ENCODE data around the gene E2F1.

DNA sequence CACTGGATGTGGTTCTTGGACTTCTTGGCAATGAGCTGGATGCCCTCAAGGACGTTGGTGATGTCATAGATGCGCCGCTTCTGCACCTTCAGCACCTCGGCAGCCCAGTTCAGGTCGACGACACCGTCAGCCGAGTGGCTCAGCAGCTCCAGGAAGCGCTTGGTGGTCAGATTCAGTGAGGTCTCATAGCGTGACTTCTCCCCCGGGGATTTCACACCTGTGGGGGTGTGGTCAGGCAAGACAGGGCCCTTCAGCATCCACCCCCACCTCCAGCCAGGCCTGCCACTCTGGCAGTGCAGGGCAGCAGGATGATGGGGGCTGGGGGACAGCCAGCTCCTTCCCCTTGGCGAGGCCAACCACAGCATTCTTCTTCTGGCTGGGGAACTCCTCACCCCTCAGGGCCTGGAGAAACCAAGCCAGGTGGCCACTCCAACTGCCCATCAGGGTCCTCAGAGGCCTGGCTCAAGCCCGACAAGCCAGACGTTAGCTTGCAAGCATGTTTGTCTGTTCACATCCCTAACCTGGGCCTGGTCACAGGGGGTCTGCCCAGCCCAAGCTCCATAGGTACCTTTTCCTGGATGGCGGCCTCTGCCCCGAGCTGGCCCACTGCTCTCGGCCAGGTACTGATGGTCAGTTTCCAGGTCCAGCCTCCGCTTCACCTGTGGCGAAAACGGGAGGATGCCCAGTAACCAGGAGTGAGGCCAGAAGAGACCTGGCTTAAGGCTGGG, 6.3 kb downstream of the E2F1 start:
- TF ChIP-seq, protein P1, sequence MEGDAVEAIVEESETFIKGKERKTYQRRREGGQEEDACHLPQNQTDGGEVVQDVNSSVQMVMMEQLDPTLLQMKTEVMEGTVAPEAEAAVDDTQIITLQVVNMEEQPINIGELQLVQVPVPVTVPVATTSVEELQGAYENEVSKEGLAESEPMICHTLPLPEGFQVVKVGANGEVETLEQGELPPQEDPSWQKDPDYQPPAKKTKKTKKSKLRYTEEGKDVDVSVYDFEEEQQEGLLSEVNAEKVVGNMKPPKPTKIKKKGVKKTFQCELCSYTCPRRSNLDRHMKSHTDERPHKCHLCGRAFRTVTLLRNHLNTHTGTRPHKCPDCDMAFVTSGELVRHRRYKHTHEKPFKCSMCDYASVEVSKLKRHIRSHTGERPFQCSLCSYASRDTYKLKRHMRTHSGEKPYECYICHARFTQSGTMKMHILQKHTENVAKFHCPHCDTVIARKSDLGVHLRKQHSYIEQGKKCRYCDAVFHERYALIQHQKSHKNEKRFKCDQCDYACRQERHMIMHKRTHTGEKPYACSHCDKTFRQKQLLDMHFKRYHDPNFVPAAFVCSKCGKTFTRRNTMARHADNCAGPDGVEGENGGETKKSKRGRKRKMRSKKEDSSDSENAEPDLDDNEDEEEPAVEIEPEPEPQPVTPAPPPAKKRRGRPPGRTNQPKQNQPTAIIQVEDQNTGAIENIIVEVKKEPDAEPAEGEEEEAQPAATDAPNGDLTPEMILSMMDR (IDR thresholded peaks at IDR 0.05; ENCODE audit: extremely low read depth in 1 of 2, insufficient read depth in 1 of 2, low read depth in 1 of 2, low read length in 2 of 2) = no peak
- TF ChIP-seq FOS (IDR thresholded peaks at IDR 0.05; ENCODE audit: borderline replicate concordance, insufficient read depth, low read length) (no peak), MAX (IDR thresholded peaks at IDR 0.05; ENCODE audit: insufficient read depth, insufficient read length) (no peak), POLR2A (IDR thresholded peaks at IDR 0.05; ENCODE audit: low read depth, low read length) (no peak), POLR2AphosphoS5 (IDR thresholded peaks at IDR 0.05; ENCODE audit: insufficient read depth, low read depth, low read length) (no peak)
